NCI-H1417 treated with DMSO at 0.1 percent for 48 hours (cell line): ENCODE results near the gene MSANTD7.

Experiments used
- DNase-seq: peaks from one replicate; lab custom pipeline; 2025; lab: John Stamatoyannopoulos, UW

Gene MSANTD7

GRCh38 chr10:14880229-14880628 is 42.1 kb downstream of the MSANTD7 start:
- no peak for DNase-seq

- DNase-seq = no peak
Observed at GRCh38 chr10:14884082-14884481, 46.0 kb downstream of the MSANTD7 start.
